ENCODE data around the gene CNGA2.
A peak's percentile ranks its signal among the peaks of the same experiment; 100 is the strongest.

DNA sequence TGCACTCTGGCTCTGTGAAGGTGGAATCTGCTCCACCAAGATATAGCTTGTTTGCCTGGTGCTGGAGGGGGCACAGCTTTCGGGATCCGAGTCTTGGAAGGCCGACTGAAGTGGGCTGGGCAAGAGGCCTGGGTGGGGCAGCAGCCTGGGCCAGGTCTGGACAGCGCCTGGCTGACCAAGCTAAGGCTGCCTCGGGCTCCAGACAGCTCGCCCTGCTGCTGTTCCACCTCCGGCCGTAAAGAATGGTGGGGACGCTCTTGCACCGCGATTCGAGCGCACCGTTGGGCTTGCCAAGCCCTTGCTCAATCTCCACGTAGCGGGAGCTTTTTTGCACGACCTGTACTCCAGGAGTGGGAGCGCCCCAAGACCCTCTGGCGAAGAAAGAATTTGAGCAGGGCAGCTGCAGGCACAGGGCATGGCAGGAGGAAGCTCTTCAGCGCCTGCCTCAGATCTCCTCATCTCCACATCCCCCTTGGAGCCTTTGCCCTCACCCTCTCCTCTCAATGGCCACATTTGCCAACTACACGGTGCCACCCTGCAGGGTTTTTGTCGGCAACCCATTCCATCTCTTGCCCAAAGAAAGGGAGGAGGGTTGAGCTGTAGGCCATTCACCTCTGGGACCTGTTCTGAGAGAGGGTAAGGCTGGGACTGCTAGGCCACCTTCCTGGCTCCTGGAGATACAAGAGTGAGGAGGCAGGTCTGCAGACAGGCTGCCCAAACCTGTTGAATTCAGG is 18.9 kb downstream of the CNGA2 start:
- TF ChIP-seq CTCF (conservative IDR thresholded peaks at IDR 0.05; ENCODE audit: low read depth in 2 of 2) (peak; percentile 53 to 84), EZH2phosphoT487 (IDR thresholded peaks at IDR 0.05; ENCODE audit: unreplicated experiment) (no peak), POLR2AphosphoS5 (IDR thresholded peaks at IDR 0.05; ENCODE audit: low read depth) (no peak), EZH2 (IDR thresholded peaks at IDR 0.05; ENCODE audit: low read depth, unreplicated experiment) (no peak), REST (IDR thresholded peaks at IDR 0.05; ENCODE audit: unreplicated experiment) (peak; percentile 50), ZNF462 (CRISPR knock-in tag; IDR thresholded peaks at IDR 0.05) (no peak)

Measured in GM23338 (cell line).